HepG2 (cell line): ENCODE measurements around the gene SCN8A. TPM values are rescaled to one million over a fixed set of nuclear protein-coding genes. Genes with fewer than 3 reads are reported as not detected.
"Not testable (repeated sequence)": the region's sequence is repeated elsewhere in the genome, so short reads cannot be mapped to it uniquely, and the experiment has no call there.

Experiments
- ATAC-seq: fragments of 200-7000 bp; cut with Tn5 transposase; 3 replicates; pipeline ENCODE4 v1.9.1; 2020; ENCODE audit warnings: mild to moderate bottlenecking, moderate library complexity
- BruUV-seq: library from RNA; stranded (reverse); fragments of 400-500 nt; replicated peaks from 2 replicates; lab custom pipeline; 2021; lab: Mats Ljungman, UMichigan
- CTCF ChIA-PET: fragments of 300-600 bp; formaldehyde crosslinking; extraction: SDS; loops from one replicate; lab custom pipeline; 2021; ENCODE audit warnings: low total read pairs, inconsistent platforms, low intra/inter-chr PET ratio; lab: Yijun Ruan, JAX
- POLR2A ChIA-PET: fragments of 350-600 bp; sonication (Branson Sonifier 250); formaldehyde crosslinking; loops from one replicate; lab custom pipeline; 2020; ENCODE audit warnings: antibody characterized with exemption, inconsistent platforms; lab: Yijun Ruan, JAX
- DNase-seq: peaks from one replicate; pipeline ENCODE4 v3.0.0-alpha.2; 2015; ENCODE audit warnings: low spot score
- FAIRE-seq: peaks from 3 replicates; lab custom pipeline; 2011; peaks lifted over from hg19 to GRCh38; lab: Jason Lieb, UNC
- H2AFZ ChIP-seq: one replicate; pipeline ENCODE4 v1.6.1; 2011; ENCODE audit warnings: low read length, inconsistent platforms
- H3K27ac ChIP-seq: fragments of 300-600 bp; 3 replicates; pipeline ENCODE4 v1.8.0; 2011; ENCODE audit warnings: mixed run types, mild to moderate bottlenecking, mixed read lengths, low read length, inconsistent platforms; ENCODE audit not compliant: insufficient read depth; ENCODE audit errors: extremely low read length
- H3K27me3 ChIP-seq, 2 experiments: fragments of 200-600 bp in 1 of 2; 2 replicates in 1 of 2; 3 replicates in 1 of 2; pipeline versions ENCODE4 v1.6.0 to v1.8.0; 2011; ENCODE audit warnings: low read length in 2 of 2, mild to moderate bottlenecking in 2 of 2, moderate library complexity in 2 of 2, inconsistent platforms in 1 of 2; ENCODE audit not compliant: insufficient read depth in 2 of 2, control insufficient read depth in 1 of 2
- H3K36me3 ChIP-seq, 2 experiments: fragments of 200-600 bp in 1 of 2; replicated peaks in 1 of 2; 2 replicates in 1 of 2; 3 replicates in 1 of 2; pipeline versions ENCODE4 v1.5.1 to v1.8.0; 2011; ENCODE audit warnings: low read length in 2 of 2, inconsistent platforms in 1 of 2; ENCODE audit not compliant: insufficient read depth in 2 of 2, control insufficient read depth in 1 of 2
- H3K4me1 ChIP-seq: 2 replicates; pipeline ENCODE4 v1.5.1; 2012; ENCODE audit warnings: low read length, inconsistent platforms; ENCODE audit not compliant: insufficient read depth
- H3K4me2 ChIP-seq: 2 replicates; pipeline ENCODE4 v1.6.0; 2011; ENCODE audit warnings: low read depth, low read length, inconsistent platforms
- H3K4me3 ChIP-seq, 3 experiments: fragments of 200-600 bp in 1 of 3; sonication (generic), shearing (Covaris generic) in 1 of 3; replicated peaks in 1 of 3; 2 replicates each; pipeline ENCODE4 v1.5.1; 2011 to 2016; ENCODE audit warnings: low read length in 3 of 3, inconsistent platforms in 2 of 3, low read depth in 2 of 3, mild to moderate bottlenecking in 2 of 3, control low read depth in 1 of 3, mixed read lengths in 1 of 3; ENCODE audit not compliant: insufficient read depth in 1 of 3
- H3K79me2 ChIP-seq: one replicate; pipeline ENCODE4 v1.6.1; 2011; ENCODE audit warnings: low read length, inconsistent platforms; ENCODE audit not compliant: insufficient read depth
- H3K9ac ChIP-seq: 2 replicates; pipeline ENCODE4 v1.6.0; 2011; ENCODE audit warnings: mild to moderate bottlenecking, low read depth, low read length, inconsistent platforms; ENCODE audit not compliant: insufficient read depth
- H3K9me3 ChIP-seq: 2 replicates; pipeline ENCODE4 v1.5.1; 2012; ENCODE audit warnings: mild to moderate bottlenecking, low read length
- H4K20me1 ChIP-seq: 2 replicates; pipeline ENCODE4 v1.6.0; 2011; ENCODE audit warnings: inconsistent platforms, mild to moderate bottlenecking, low read length, moderate library complexity; ENCODE audit not compliant: insufficient read depth
- BATF2 ChIP-seq: sonication (generic); formaldehyde crosslinking; IDR thresholded peaks from 2 replicates; pipeline ENCODE4 v1.8.0; 2022; ENCODE audit warnings: mild to moderate bottlenecking, missing genetic modification reagents, moderate library complexity
- HNRNPLL ChIP-seq: fragments of 200-400 bp; formaldehyde crosslinking; IDR thresholded peaks from 2 replicates; pipeline ENCODE4 v1.6.1; 2017; ENCODE audit warnings: mild to moderate bottlenecking, low read depth, low read length; ENCODE audit not compliant: poor library complexity, severe bottlenecking
- NFKBIZ ChIP-seq: IDR thresholded peaks from 2 replicates; pipeline ENCODE4 v1.6.1; 2018; ENCODE audit warnings: missing genetic modification reagents, missing compliant biosample characterization
- SIX1 ChIP-seq: sonication (generic); formaldehyde crosslinking; IDR thresholded peaks from 2 replicates; pipeline ENCODE4 v1.4.0; 2020; ENCODE audit warnings: missing genetic modification reagents, borderline replicate concordance
- SSRP1 ChIP-seq: IDR thresholded peaks from 2 replicates; pipeline ENCODE4 v1.6.1; 2016; ENCODE audit warnings: control low read depth
- STAT5B ChIP-seq: sonication (generic); formaldehyde crosslinking; IDR thresholded peaks from 2 replicates; pipeline ENCODE4 v1.4.0; 2020; ENCODE audit warnings: missing genetic modification reagents
- ZBTB3 ChIP-seq: sonication (generic); formaldehyde crosslinking; IDR thresholded peaks from 2 replicates; pipeline ENCODE4 v1.4.0; 2020; ENCODE audit warnings: low read depth, mild to moderate bottlenecking, moderate library complexity, missing genetic modification reagents, borderline replicate concordance
- ZFP82 ChIP-seq: sonication (generic); formaldehyde crosslinking; IDR thresholded peaks from 2 replicates; pipeline ENCODE4 v1.5.1; 2020; ENCODE audit warnings: mild to moderate bottlenecking, missing genetic modification reagents, borderline replicate concordance
- ZMYM2 ChIP-seq: sonication (generic); formaldehyde crosslinking; IDR thresholded peaks from 2 replicates; pipeline ENCODE4 v1.8.0; 2022; ENCODE audit warnings: mild to moderate bottlenecking, missing genetic modification reagents
- ZNF274 ChIP-seq: sonication (generic); formaldehyde crosslinking; IDR thresholded peaks from 2 replicates; pipeline ENCODE4 v1.5.1; 2020; ENCODE audit warnings: mild to moderate bottlenecking, missing genetic modification reagents
- ZNF292 ChIP-seq: sonication (generic); formaldehyde crosslinking; IDR thresholded peaks from 2 replicates; pipeline ENCODE4 v1.8.1; 2022; ENCODE audit warnings: mild to moderate bottlenecking, low read depth, missing genetic modification reagents, borderline replicate concordance
- ZNF383 ChIP-seq: sonication (generic); formaldehyde crosslinking; IDR thresholded peaks from 2 replicates; pipeline ENCODE4 v1.4.0; 2020; ENCODE audit warnings: missing genetic modification reagents, mild to moderate bottlenecking, borderline replicate concordance
- WGBS: methylation state at CpG from one replicate; pipeline ENCODE4 v1.1.6; 2017; ENCODE audit warnings: low lambda C conversion rate; 5-methylcytosine and 5-hydroxymethylcytosine counted together
- in situ Hi-C: cut with HindIII; loops from 2 replicates; pipeline ENCODE4 v1.10.0; 2017; ENCODE audit warnings: low pct_unique_long_range_greater_than_20kb; ENCODE audit not compliant: extremely low pct_ligation_motif_present
- intact Hi-C: fragments of 100-400 bp; cut with micrococcal nuclease; formaldehyde crosslinking; loops from one replicate; pipeline ENCODE4 v1.10.0; 2022; ENCODE audit not compliant: unreplicated experiment
- polyA plus RNA-seq, 8 experiments: library from polyadenylated mRNA; depleted of rRNA in 3 of 8; stranded (reverse) in 7 of 8; unstranded in 1 of 8; fragments of >200 nt; fragmentation: Illumina TruSeq in 4 of 8; extraction: Trizol in 4 of 8; gene quantifications; 2 replicates each; pipeline versions ENCODE4 v1.2.1 to v1.2.3, GENCODE V29; 2011 to 2016; ENCODE audit warnings: low read depth in 4 of 8, missing spikeins in 1 of 8, mixed read lengths in 1 of 8; ENCODE audit not compliant: insufficient read depth in 1 of 8
- total RNA-seq, 5 experiments: library from RNA; depleted of rRNA; stranded (reverse); fragments of >200 nt; fragmentation: Illumina TruSeq; extraction: Trizol; gene quantifications; 2 replicates each; pipeline ENCODE4 v1.2.3, GENCODE V29; 2016; ENCODE audit warnings: low read depth in 1 of 5

SCN8A gene
- total and polyA plus RNA-seq, 2 of the 13 experiments (the other 11 are each of a cell fraction or from before 2014, with no cell fraction given), result 0.57 to 1.4 TPM

- H3K4me2 ChIP-seq, H3K79me2 ChIP-seq, H3K27ac ChIP-seq, H3K9ac ChIP-seq, BruUV-seq, H3K4me1 ChIP-seq, POLR2A ChIA-PET, CTCF ChIA-PET, H3K9me3 ChIP-seq, DNase-seq, ATAC-seq, intact Hi-C loops, H2AFZ ChIP-seq, H3K27me3 ChIP-seq, H3K36me3 ChIP-seq, H4K20me1 ChIP-seq, FAIRE-seq, H3K4me3 ChIP-seq, in situ Hi-C loops: not testable (repeated sequence)
- 11% methylated on average over 1 of the region's 1 CpG for WGBS
Measured at GRCh38 chr12:51605896-51606295, 14.9 kb downstream of the SCN8A start.

DNA sequence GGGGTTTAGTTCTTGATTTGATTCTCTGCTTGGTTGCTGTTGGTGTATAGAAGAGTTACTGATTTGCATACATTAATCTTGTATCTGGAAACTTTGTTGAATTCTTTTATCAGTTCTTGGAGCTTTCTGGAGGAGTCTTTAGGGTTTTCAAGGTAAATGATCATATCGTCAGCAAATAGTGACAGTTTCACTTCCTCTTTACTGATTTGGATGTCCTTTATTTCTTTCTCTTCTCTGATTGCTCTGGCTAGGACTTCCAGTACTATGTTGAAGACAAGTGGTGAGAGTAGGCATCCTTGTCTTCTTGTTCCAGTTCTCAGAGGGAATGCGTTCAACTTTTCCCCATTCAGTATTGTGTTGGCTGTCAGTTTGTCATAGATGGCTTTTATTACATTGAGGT is 16.2 kb downstream of the SCN8A start:
- FAIRE-seq, H3K4me2 ChIP-seq, H3K36me3 ChIP-seq, CTCF ChIA-PET, H3K27me3 ChIP-seq, H3K4me1 ChIP-seq, H3K27ac ChIP-seq, BruUV-seq, H3K9me3 ChIP-seq, DNase-seq, ATAC-seq, H3K79me2 ChIP-seq, H2AFZ ChIP-seq, in situ Hi-C loops, H4K20me1 ChIP-seq, intact Hi-C loops, H3K9ac ChIP-seq, H3K4me3 ChIP-seq, POLR2A ChIA-PET: not testable (repeated sequence)
- 96% methylated on average over 2 of the region's 2 CpGs for WGBS

- Histone ChIP-seq H4K20me1 (no peaks in the 10 kb centered on the region), H3K4me3 (no peak overlapping the region), H3K36me3 (no peaks in the 10 kb centered on the region), H3K4me1 (0 out of 2 replicates have a peak, but pooled peaks cover under 1% of the 10 kb centered on the region), H3K9me3 (no peaks in the 10 kb centered on the region), H3K27me3 (no peaks in the 10 kb centered on the region), H3K9ac (no peak overlapping the region), H3K27ac (no peak overlapping the region), H3K4me2 (no peak overlapping the region), H3K79me2 (no peaks in the 10 kb centered on the region), H2AFZ (no peak overlapping the region)
- TF ChIP-seq ZNF383 (CRISPR knock-in tag) (no peak), SIX1 (no peak), ZNF274 (CRISPR knock-in tag) (no peak), SSRP1 (CRISPR knock-in tag) (no peak), BATF2 (CRISPR knock-in tag) (no peak), NFKBIZ (CRISPR knock-in tag) (no peak), ZNF292 (CRISPR knock-in tag) (no peak), HNRNPLL (no peak), ZBTB3 (CRISPR knock-in tag) (no peak), ZMYM2 (no peak), STAT5B (CRISPR knock-in tag) (no peak), ZFP82 (CRISPR knock-in tag) (no peak)
- 67% methylated on average over 4 of the region's 4 CpGs for WGBS
- no TSS peak for BruUV-seq
- FAIRE-seq, result no peak
- POLR2A ChIA-PET, result no interaction called here
- CTCF ChIA-PET, result no interaction called here
- DNase-seq, result no peak
- in situ Hi-C loops (no loop called here), intact Hi-C loops (no loop called here)
- ATAC-seq, result no peak
Measured at GRCh38 chr12:51620448-51620847, 29.4 kb downstream of the SCN8A start.
